ENCODE data around the gene SLC9A8. TPM values are rescaled to one million over a fixed set of nuclear protein-coding genes. Genes with fewer than 3 reads are reported as not detected.
A peak's percentile ranks its signal among the peaks of the same experiment; 100 is the strongest.

Gene SLC9A8
- total and polyA plus RNA-seq, 2 of the 4 experiments (the other 2 are of a cell fraction), result 4.1 to 5.0 TPM

DNA sequence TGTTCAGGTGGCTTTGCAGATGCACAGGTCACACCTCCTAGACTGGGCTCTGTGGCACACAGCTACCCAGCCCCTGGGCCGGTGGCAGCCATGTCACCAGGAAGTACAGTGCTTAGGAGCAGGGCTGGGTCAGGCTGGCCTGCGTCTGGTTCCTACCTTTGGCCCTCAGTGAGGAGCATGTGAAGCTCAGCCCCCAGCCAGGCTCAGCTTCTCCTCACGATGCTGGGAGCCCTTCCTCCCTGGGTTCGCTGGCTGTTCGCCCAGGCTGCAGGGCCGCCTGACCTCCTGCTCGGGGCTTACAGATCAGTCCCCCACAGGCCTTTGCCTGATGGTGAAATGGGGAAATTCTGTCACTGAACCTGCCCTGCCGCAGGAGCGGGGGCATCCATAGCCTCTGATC, 79.6 kb downstream of the SLC9A8 start:
- H4K20me1 ChIP-seq (ENCODE audit: insufficient read depth, low read length), result 0 out of 2 replicates have a peak, but pooled peaks cover 9% of the 10 kb centered on the region
- no peak overlapping the region for H2AK9ac ChIP-seq (replicated peaks; ENCODE audit: low read depth, low read length, poor library complexity)
- ATAC-seq (ENCODE audit: low read depth), result no peak
- no peak overlapping the region for H4K91ac ChIP-seq (ENCODE audit: insufficient read depth, low read depth, low read length)
- H3K4me3 ChIP-seq (ENCODE audit: insufficient read depth, low read depth, low read length), result no peak overlapping the region
- peaks cover 0 to 4% of the 10 kb centered on the region in 2 experiments; a peak in 1 of 4 replicates for H3K79me1 ChIP-seq (ENCODE audit: low read depth in 1 of 2, low read length in 2 of 2)
- H2BK15ac ChIP-seq (ENCODE audit: low read depth, low read length), result no peak overlapping the region
- no peak overlapping the region for H4K5ac ChIP-seq (ENCODE audit: low read depth, low read length)
- WGBS, 2 experiments (ENCODE audit: extremely low coverage in 2 of 2, insufficient read length in 1 of 2), result 71% methylated on average over 2 of the region's 9 CpGs; no CpG with 5 or more reads in 1 of the 2 experiments
- no peak overlapping the region for H2AFZ ChIP-seq (replicated peaks; ENCODE audit: low read length, poor library complexity)
- no peak overlapping the region for H3K56ac ChIP-seq (ENCODE audit: extremely low read depth, insufficient read depth, low read length)
- no peak overlapping the region for H2BK20ac ChIP-seq (ENCODE audit: low read depth, low read length)
- intact Hi-C loops (cut with micrococcal nuclease), result no loop called here
- H3K27ac ChIP-seq (ENCODE audit: insufficient read depth, low read length), result no peak overlapping the region
- H3K9me1 ChIP-seq (ENCODE audit: insufficient read depth, low read length), result no peaks in the 10 kb centered on the region
- 0 out of 2 replicates have a peak overlapping the region, but pooled peaks have one; percentile 6 for H3K4ac ChIP-seq (ENCODE audit: low read depth, low read length)
- in situ Hi-C loops (cut with MboI; ENCODE audit: low sequenced_read_pairs), result no loop called here
- DNase-seq, result no peak
- H4K8ac ChIP-seq (ENCODE audit: low read depth in 2 of 2, low read length in 2 of 2), result no peak overlapping the region
- CTCF ChIA-PET, result no interaction called here
- no peaks in the 10 kb centered on the region for H3K9me3 ChIP-seq (ENCODE audit: control insufficient read depth, insufficient read depth, low read length)
- H3K4me1 ChIP-seq (ENCODE audit: control insufficient read depth, insufficient read depth, low read length), result peaks cover 28% of the 10 kb centered on the region
- H2BK120ac ChIP-seq (ENCODE audit: low read depth, low read length), result no peak overlapping the region
- H3K4me2 ChIP-seq (ENCODE audit: low read depth, low read length), result no peak overlapping the region
- no peak overlapping the region for H3K23ac ChIP-seq (ENCODE audit: low read depth, low read length)
- BruUV-seq (replicated peaks), result no TSS peak
- dilution Hi-C loops (cut with HindIII; ENCODE audit: low sequenced_read_pairs, unreplicated experiment), result no loop called here
- H2AK5ac ChIP-seq (ENCODE audit: low read depth, low read length), result no peak overlapping the region
- POLR2A ChIA-PET (ENCODE audit: unreplicated experiment), result no interaction called here
- H3K9ac ChIP-seq (ENCODE audit: low read depth, low read length), result no peak overlapping the region
- TF ChIP-seq RFX5 (IDR thresholded peaks at IDR 0.05; ENCODE audit: low read depth, low read length) (no peak), MAFK (IDR thresholded peaks at IDR 0.05; ENCODE audit: low read depth, low read length) (no peak), RCOR1 (IDR thresholded peaks at IDR 0.05; ENCODE audit: insufficient replicate concordance, low read length) (no peak), CHD1 (IDR thresholded peaks at IDR 0.05; ENCODE audit: low read depth, low read length) (no peak), CEBPB (IDR thresholded peaks at IDR 0.05; ENCODE audit: low read depth, low read length) (no peak), FOS (IDR thresholded peaks at IDR 0.05; ENCODE audit: low read depth, low read length) (no peak), POLR2A (IDR thresholded peaks at IDR 0.05; ENCODE audit: low read depth, low read length) (no peak), NFE2L2 (IDR thresholded peaks at IDR 0.05; ENCODE audit: low read depth, low read length) (no peak), BHLHE40 (IDR thresholded peaks at IDR 0.05; ENCODE audit: low read depth, low read length) (no peak), RAD21 (IDR thresholded peaks at IDR 0.05; ENCODE audit: low read length) (no peak), MXI1 (IDR thresholded peaks at IDR 0.05; ENCODE audit: borderline replicate concordance, low read depth, low read length) (no peak), SMC3 (IDR thresholded peaks at IDR 0.05; ENCODE audit: low read depth, low read length) (no peak), MAZ (IDR thresholded peaks at IDR 0.05; ENCODE audit: borderline replicate concordance, low read depth, low read length) (no peak)
- TF ChIP-seq, protein P1, sequence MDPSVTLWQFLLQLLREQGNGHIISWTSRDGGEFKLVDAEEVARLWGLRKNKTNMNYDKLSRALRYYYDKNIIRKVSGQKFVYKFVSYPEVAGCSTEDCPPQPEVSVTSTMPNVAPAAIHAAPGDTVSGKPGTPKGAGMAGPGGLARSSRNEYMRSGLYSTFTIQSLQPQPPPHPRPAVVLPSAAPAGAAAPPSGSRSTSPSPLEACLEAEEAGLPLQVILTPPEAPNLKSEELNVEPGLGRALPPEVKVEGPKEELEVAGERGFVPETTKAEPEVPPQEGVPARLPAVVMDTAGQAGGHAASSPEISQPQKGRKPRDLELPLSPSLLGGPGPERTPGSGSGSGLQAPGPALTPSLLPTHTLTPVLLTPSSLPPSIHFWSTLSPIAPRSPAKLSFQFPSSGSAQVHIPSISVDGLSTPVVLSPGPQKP (IDR thresholded peaks at IDR 0.05; ENCODE audit: borderline replicate concordance, low read depth, low read length), result no peak
- TF ChIP-seq, protein P2, sequence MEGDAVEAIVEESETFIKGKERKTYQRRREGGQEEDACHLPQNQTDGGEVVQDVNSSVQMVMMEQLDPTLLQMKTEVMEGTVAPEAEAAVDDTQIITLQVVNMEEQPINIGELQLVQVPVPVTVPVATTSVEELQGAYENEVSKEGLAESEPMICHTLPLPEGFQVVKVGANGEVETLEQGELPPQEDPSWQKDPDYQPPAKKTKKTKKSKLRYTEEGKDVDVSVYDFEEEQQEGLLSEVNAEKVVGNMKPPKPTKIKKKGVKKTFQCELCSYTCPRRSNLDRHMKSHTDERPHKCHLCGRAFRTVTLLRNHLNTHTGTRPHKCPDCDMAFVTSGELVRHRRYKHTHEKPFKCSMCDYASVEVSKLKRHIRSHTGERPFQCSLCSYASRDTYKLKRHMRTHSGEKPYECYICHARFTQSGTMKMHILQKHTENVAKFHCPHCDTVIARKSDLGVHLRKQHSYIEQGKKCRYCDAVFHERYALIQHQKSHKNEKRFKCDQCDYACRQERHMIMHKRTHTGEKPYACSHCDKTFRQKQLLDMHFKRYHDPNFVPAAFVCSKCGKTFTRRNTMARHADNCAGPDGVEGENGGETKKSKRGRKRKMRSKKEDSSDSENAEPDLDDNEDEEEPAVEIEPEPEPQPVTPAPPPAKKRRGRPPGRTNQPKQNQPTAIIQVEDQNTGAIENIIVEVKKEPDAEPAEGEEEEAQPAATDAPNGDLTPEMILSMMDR (conservative IDR thresholded peaks at IDR 0.05; ENCODE audit: low read depth, low read length), result no peak
- TF ChIP-seq, protein P3, sequence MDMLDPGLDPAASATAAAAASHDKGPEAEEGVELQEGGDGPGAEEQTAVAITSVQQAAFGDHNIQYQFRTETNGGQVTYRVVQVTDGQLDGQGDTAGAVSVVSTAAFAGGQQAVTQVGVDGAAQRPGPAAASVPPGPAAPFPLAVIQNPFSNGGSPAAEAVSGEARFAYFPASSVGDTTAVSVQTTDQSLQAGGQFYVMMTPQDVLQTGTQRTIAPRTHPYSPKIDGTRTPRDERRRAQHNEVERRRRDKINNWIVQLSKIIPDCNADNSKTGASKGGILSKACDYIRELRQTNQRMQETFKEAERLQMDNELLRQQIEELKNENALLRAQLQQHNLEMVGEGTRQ (IDR thresholded peaks at IDR 0.05; ENCODE audit: low read depth, low read length), result no peak
- H2BK5ac ChIP-seq (ENCODE audit: low read depth, low read length, poor library complexity, severe bottlenecking), result no peak overlapping the region
- no peaks in the 10 kb centered on the region for H3K27me3 ChIP-seq (ENCODE audit: control insufficient read depth, insufficient read depth, low read length)
- H3K14ac ChIP-seq (replicated peaks; ENCODE audit: low read depth, low read length), result 0 out of 2 replicates have a peak overlapping the region, but pooled peaks have one; percentile 17
- H3K18ac ChIP-seq (ENCODE audit: low read depth, low read length), result no peak overlapping the region
- H3K36me3 ChIP-seq (ENCODE audit: control insufficient read depth, insufficient read depth, low read length), result peaks cover 1% of the 10 kb centered on the region; the same call in 1 of the 2 replicates
